ENCODE measurements around the gene HSPG2. TPM values are rescaled to one million over a fixed set of nuclear protein-coding genes. Genes with fewer than 3 reads are reported as not detected.
A peak's percentile ranks its signal among the peaks of the same experiment; 100 is the strongest.
"Not testable (repeated sequence)": the region's sequence is repeated elsewhere in the genome, so short reads cannot be mapped to it uniquely, and the experiment has no call there.

The HSPG2 gene
- total and polyA plus RNA-seq, 2 of the 13 experiments (the other 11 are each of a cell fraction or from before 2014, with no cell fraction given), result 9.1 to 13.1 TPM

DNA sequence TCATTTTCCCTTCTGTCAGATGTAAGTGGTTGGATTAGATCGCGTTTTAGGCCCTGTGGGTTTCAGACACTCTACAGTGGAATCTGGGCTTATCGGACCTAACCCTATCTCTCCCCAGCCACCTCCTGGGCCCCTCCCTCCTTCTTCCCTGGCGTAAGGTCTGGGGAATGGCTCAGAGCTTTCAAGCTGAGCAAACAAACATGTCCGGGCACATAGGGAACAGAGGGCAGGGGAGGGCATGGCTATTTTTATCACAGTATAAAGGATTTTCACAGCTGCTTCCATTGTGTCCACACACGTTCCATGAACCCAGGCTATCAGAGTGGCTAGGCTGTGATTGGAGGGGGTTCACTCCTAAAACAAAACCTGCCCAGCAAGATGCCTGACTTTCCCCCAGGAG, 37.6 kb upstream of the HSPG2 start:
- H3K9ac ChIP-seq (ENCODE audit: insufficient read depth, low read depth, low read length); ATAC-seq; BruUV-seq (replicated peaks); H3K27ac ChIP-seq (ENCODE audit: extremely low read length, insufficient read depth, low read length); in situ Hi-C loops (cut with HindIII; ENCODE audit: extremely low pct_ligation_motif_present, low pct_unique_long_range_greater_than_20kb); intact Hi-C loops (cut with micrococcal nuclease; ENCODE audit: unreplicated experiment); POLR2A ChIA-PET; H4K20me1 ChIP-seq (ENCODE audit: insufficient read depth, low read length); H2AFZ ChIP-seq (ENCODE audit: low read length); H3K4me3 ChIP-seq (replicated peaks in 1 of 3; ENCODE audit: insufficient read depth in 1 of 3, low read depth in 2 of 3, low read length in 3 of 3); H3K79me2 ChIP-seq (ENCODE audit: insufficient read depth, low read length); FAIRE-seq; H3K9me3 ChIP-seq (ENCODE audit: low read length); H3K4me2 ChIP-seq (ENCODE audit: low read depth, low read length); H3K27me3 ChIP-seq (ENCODE audit: control insufficient read depth in 1 of 2, insufficient read depth in 2 of 2, low read length in 2 of 2); CTCF ChIA-PET (ENCODE audit: low intra/inter-chr PET ratio, low total read pairs); H3K36me3 ChIP-seq (replicated peaks in 1 of 2; ENCODE audit: control insufficient read depth in 1 of 2, insufficient read depth in 2 of 2, low read length in 2 of 2); TF ChIP-seq SOX6 (IDR thresholded peaks at IDR 0.05); NR2F6 (CRISPR knock-in tag; IDR thresholded peaks at IDR 0.05); SOX13 (IDR thresholded peaks at IDR 0.05); EP300 (CRISPR knock-in tag; IDR thresholded peaks at IDR 0.05; ENCODE audit: borderline replicate concordance): not testable (repeated sequence)
- DNase-seq (ENCODE audit: low spot score), result peak; percentile 33
- H3K4me1 ChIP-seq (ENCODE audit: insufficient read depth, low read length), result peaks cover 72% of the 10 kb centered on the region
- WGBS (ENCODE audit: low lambda C conversion rate), result 38% methylated on average over 6 of the region's 6 CpGs
- TF ChIP-seq HMG20B (CRISPR knock-in tag; conservative IDR thresholded peaks at IDR 0.05), result 0 out of 2 replicates have a peak, but pooled peaks have one; percentile 31
- 0 out of 2 replicates have a peak, but pooled peaks have one; percentile 21 for TF ChIP-seq BCL6 (CRISPR knock-in tag; IDR thresholded peaks at IDR 0.05)
- peak; percentile 38; the same call in 1 of the 2 replicates for TF ChIP-seq SOX5 (CRISPR knock-in tag; IDR thresholded peaks at IDR 0.05; ENCODE audit: borderline replicate concordance)
- peak; percentile 22; the same call in 1 of the 2 replicates for TF ChIP-seq FOSL2 (CRISPR knock-in tag; IDR thresholded peaks at IDR 0.05)
- peak; percentile 98 for TF ChIP-seq TP53 (CRISPR knock-in tag; conservative IDR thresholded peaks at IDR 0.05)
- TF ChIP-seq SOX6 (CRISPR knock-in tag; IDR thresholded peaks at IDR 0.05), result peak; percentile 49
- TF ChIP-seq RXRB (CRISPR knock-in tag; IDR thresholded peaks at IDR 0.05; ENCODE audit: borderline replicate concordance), result peak; percentile 43
- peak; percentile 21; the same call in 1 of the 2 replicates for TF ChIP-seq FOXA3 (CRISPR knock-in tag; IDR thresholded peaks at IDR 0.05)
- TF ChIP-seq SP5 (CRISPR knock-in tag; IDR thresholded peaks at IDR 0.05; ENCODE audit: borderline replicate concordance, low read depth), result 0 out of 2 replicates have a peak, but pooled peaks have one; percentile 28
- peak; percentile 37 for TF ChIP-seq GATAD2A (CRISPR knock-in tag; IDR thresholded peaks at IDR 0.05)
- TF ChIP-seq MEF2D (CRISPR knock-in tag; IDR thresholded peaks at IDR 0.05), result peak; percentile 89
- peak; percentile 19; the same call in 1 of the 2 replicates for TF ChIP-seq NR2F6 (IDR thresholded peaks at IDR 0.05)
- TF ChIP-seq, protein P1, sequence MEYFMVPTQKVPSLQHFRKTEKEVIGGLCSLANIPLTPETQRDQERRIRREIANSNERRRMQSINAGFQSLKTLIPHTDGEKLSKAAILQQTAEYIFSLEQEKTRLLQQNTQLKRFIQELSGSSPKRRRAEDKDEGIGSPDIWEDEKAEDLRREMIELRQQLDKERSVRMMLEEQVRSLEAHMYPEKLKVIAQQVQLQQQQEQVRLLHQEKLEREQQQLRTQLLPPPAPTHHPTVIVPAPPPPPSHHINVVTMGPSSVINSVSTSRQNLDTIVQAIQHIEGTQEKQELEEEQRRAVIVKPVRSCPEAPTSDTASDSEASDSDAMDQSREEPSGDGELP (IDR thresholded peaks at IDR 0.05; ENCODE audit: borderline replicate concordance, low read depth), result peak; percentile 55; the same call in 1 of the 2 replicates
- TF ChIP-seq, protein P2, sequence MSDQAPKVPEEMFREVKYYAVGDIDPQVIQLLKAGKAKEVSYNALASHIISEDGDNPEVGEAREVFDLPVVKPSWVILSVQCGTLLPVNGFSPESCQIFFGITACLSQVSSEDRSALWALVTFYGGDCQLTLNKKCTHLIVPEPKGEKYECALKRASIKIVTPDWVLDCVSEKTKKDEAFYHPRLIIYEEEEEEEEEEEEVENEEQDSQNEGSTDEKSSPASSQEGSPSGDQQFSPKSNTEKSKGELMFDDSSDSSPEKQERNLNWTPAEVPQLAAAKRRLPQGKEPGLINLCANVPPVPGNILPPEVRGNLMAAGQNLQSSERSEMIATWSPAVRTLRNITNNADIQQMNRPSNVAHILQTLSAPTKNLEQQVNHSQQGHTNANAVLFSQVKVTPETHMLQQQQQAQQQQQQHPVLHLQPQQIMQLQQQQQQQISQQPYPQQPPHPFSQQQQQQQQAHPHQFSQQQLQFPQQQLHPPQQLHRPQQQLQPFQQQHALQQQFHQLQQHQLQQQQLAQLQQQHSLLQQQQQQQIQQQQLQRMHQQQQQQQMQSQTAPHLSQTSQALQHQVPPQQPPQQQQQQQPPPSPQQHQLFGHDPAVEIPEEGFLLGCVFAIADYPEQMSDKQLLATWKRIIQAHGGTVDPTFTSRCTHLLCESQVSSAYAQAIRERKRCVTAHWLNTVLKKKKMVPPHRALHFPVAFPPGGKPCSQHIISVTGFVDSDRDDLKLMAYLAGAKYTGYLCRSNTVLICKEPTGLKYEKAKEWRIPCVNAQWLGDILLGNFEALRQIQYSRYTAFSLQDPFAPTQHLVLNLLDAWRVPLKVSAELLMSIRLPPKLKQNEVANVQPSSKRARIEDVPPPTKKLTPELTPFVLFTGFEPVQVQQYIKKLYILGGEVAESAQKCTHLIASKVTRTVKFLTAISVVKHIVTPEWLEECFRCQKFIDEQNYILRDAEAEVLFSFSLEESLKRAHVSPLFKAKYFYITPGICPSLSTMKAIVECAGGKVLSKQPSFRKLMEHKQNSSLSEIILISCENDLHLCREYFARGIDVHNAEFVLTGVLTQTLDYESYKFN (CRISPR knock-in tag; conservative IDR thresholded peaks at IDR 0.05), result 0 out of 2 replicates have a peak, but pooled peaks have one; percentile 11
- peak in 1 of 2 experiments; percentile 68; a peak in 2 of 4 replicates for TF ChIP-seq SOX13 (CRISPR knock-in tag; conservative IDR thresholded peaks at IDR 0.05 in 1 of 2, IDR thresholded peaks at IDR 0.05 in 1 of 2)
- TF ChIP-seq RARA (CRISPR knock-in tag; IDR thresholded peaks at IDR 0.05), result peak; percentile 73
- TF ChIP-seq, protein P3, sequence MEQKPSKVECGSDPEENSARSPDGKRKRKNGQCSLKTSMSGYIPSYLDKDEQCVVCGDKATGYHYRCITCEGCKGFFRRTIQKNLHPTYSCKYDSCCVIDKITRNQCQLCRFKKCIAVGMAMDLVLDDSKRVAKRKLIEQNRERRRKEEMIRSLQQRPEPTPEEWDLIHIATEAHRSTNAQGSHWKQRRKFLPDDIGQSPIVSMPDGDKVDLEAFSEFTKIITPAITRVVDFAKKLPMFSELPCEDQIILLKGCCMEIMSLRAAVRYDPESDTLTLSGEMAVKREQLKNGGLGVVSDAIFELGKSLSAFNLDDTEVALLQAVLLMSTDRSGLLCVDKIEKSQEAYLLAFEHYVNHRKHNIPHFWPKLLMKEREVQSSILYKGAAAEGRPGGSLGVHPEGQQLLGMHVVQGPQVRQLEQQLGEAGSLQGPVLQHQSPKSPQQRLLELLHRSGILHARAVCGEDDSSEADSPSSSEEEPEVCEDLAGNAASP (CRISPR knock-in tag; IDR thresholded peaks at IDR 0.05; ENCODE audit: borderline replicate concordance), result peak; percentile 51; the same call in 1 of the 2 replicates
- TF ChIP-seq EP300 (IDR thresholded peaks at IDR 0.05; ENCODE audit: low read depth in 2 of 2, low read length in 2 of 2), result 0 out of 4 replicates have a peak, but pooled peaks of 1 of the 2 experiments have one; percentile 17
